OCI-M2 (cell line): Measurements from ENCODE around the gene MYO5A.
"Not testable (repeated sequence)": the region's sequence is repeated elsewhere in the genome, so short reads cannot be mapped to it uniquely, and the experiment has no call there.

Source experiments
- DNase-seq: peaks from one replicate; lab custom pipeline; 2025; ENCODE audit not compliant: unreplicated experiment; lab: John Stamatoyannopoulos, UW

Gene MYO5A

GRCh38 chr15:52509500-52510245 lies 19.0 kb downstream of the MYO5A start:
- no peak for DNase-seq

GRCh38 chr15:52506549-52506948 lies 22.1 kb downstream of the MYO5A start:
- DNase-seq, result no peak

DNA sequence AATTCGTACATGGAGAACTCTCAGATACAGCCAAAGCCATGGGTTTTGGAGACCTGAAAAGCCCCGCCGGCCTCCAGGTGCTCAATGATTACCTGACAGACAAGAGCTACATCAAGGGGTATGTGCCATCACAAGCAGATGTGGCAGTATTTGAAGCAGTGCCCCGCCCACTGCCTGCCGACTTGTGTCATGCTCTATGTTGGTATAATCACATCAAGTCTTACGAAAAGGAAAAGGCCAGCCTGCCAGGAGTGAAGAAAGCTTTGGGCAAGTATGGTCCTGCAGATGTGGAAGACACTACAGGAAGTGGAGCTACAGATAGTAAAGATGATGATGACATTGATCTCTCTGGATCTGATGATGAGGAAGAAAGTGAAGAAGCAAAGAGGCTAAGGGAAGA lies 23.5 kb downstream of the MYO5A start:
- DNase-seq, result no peak

GRCh38 chr15:52503788-52504496 lies 24.7 kb downstream of the MYO5A start:
- no peak for DNase-seq

- DNase-seq, result no peak
These were observed 26.1 kb downstream of the MYO5A start for GRCh38 chr15:52502608-52503007.

GRCh38 chr15:52499506-52499905 lies 29.2 kb downstream of the MYO5A start:
- no peak for DNase-seq

GRCh38 chr15:52498706-52499105 lies 30.0 kb downstream of the MYO5A start:
- DNase-seq, result no peak

- no peak for DNase-seq
These were observed 31.8 kb downstream of the MYO5A start for GRCh38 chr15:52496776-52497470.

DNA sequence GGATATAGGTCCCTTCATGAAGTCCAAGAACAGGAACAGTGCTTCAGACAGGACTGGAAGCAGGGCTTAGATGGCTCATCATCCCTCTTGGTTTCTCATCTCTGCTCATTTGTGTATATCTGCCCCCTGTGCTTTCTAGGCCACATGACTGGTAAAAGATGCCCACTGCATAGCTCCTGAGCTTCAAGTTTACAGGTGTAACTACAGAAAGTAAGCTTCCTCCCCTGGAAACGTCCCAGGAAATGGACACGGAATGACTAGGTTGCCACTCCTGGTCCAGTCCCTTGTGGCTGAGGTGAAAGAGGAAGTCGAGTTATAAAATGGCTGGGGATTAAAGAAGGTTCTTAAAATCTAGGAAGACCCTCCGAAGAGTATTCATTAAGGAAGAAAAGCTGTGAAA lies 32.5 kb downstream of the MYO5A start:
- DNase-seq, result no peak

DNA sequence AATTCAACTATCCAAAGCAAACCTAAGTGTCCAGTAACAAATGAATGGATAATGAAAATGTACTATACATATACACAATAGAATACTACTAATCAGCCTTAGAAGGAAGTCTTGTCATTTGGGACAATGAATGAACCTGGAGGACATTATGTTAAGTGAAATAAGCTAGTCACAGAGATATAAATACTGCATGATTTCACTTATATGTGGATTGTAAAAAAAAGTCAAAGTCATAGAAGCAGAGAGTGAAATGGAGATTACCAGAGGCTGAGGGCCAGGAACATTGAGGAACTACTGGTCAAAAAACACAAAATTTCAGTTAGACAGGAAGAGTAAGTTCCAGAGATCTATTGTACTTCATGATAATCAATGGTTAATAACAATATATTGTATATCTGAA lies 33.6 kb downstream of the MYO5A start:
- no peak for DNase-seq

DNA sequence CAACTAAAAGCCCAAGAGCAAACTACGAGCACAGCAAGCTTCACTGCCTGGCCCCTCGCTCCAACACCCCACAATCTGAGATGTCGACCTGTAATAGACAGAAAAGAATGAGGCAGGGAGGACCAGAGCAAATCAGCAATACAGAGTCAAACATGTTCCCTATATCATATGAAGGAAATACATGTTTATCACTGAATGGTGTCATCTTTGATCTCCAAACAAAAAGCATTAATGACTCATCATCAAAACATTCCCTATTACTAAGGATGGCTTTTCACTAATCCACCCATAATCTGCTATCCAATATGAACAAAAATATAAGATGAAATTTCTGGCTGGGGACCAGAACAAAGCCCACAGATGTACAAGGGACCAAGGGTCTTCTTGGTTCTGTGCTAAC lies 34.7 kb downstream of the MYO5A start:
- DNase-seq, result no peak

- no peak for DNase-seq
These were observed 36.5 kb downstream of the MYO5A start for GRCh38 chr15:52492132-52492531.

GRCh38 chr15:52491472-52491871 lies 37.2 kb downstream of the MYO5A start:
- no peak for DNase-seq

GRCh38 chr15:52489430-52489829 lies 39.2 kb downstream of the MYO5A start:
- not testable (repeated sequence) for DNase-seq

DNA sequence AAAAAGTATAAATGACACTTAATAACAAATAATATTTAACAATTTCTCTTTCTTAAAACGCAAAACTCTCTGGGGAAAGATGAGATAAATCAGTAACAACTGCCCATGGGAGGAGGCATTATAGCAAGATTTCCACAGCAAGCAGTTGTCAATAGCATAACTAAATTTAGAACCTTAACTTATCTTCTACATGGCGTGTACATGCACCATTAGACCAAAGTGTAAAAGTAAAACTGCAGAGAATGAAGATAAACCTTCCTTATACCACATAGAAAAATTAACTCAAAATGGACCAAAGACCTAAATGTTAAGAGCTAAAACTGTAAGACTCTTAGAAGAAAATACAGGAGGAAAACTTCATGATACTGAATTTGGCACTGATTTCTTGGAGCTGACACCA lies 39.9 kb downstream of the MYO5A start:
- DNase-seq, result no peak

- no peak for DNase-seq
These were observed 42.4 kb downstream of the MYO5A start for GRCh38 chr15:52486003-52486996.

GRCh38 chr15:52485290-52485689 lies 43.4 kb downstream of the MYO5A start:
- no peak for DNase-seq

DNA sequence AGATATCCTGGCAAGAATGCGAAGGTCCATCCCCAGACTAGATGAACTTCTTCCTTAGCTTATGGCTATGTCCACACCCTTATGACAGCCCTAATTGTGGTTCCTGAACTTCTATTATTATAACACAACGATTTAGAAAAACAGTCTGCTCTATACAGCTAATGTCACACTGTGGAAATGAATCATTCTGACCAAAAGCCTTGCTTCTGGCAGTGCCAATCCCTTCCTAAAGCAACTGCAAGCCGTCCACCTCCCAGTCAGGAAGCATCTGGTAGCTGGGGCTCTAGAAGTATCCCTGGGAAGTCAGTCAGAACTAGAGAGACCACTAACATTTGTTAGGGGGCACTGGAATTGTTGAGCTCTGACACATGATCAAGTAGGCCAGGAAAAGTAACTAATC lies 45.0 kb downstream of the MYO5A start:
- DNase-seq, result no peak

- peak; percentile 24 for DNase-seq
These were observed 46.8 kb downstream of the MYO5A start for GRCh38 chr15:52481915-52482314.

GRCh38 chr15:52480990-52481389 lies 47.7 kb downstream of the MYO5A start:
- DNase-seq, result no peak

DNA sequence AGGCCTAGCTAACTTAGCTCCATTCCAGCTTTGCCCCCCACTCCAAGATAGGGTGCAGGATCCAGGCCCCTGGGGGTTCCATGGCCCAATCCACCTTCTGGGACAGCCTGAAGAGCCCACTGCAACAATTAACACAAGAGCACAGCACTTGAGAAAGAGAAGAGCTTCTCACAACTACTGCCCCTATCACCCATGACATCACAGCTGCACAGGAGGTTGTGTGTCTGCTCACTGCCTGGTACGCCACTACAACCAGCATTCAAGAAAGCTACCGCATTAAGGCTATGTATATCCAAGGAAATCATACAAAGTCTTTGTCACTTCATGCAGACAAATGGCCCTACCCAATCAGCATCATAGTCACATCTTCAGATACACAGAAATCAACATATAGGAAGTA lies 62.0 kb downstream of the MYO5A start:
- no peak for DNase-seq
